ENCODE data around the gene HARBI1. TPM values are rescaled to one million over a fixed set of nuclear protein-coding genes. Genes with fewer than 3 reads are reported as not detected.

Gene HARBI1
- total and polyA plus RNA-seq, 9 of the 15 experiments (the other 6 are each of a cell fraction or from before 2014, with no cell fraction given) = 3.5 to 8.4 (median 5.5) TPM

- TF ChIP-seq NKRF (IDR thresholded peaks at IDR 0.05; ENCODE audit: borderline replicate concordance) = no peak
- TF ChIP-seq ZBTB26 (CRISPR knock-in tag; IDR thresholded peaks at IDR 0.05) = no peak
- TF ChIP-seq NFIC (IDR thresholded peaks at IDR 0.05) = peak; percentile 78
These were observed 28.1 kb downstream of the HARBI1 start (continued) for GRCh38 chr11:46588915-46589314.

GRCh38 chr11:46588131-46588530 lies 28.9 kb downstream of the HARBI1 start:
- H2AFZ ChIP-seq (ENCODE audit: low read depth, low read length) = no peak overlapping the region
- TF ChIP-seq CBFA2T3 (IDR thresholded peaks at IDR 0.05) (no peak), MYBL2 (IDR thresholded peaks at IDR 0.05; ENCODE audit: low read depth) (no peak), MYBL2 (CRISPR knock-in tag; IDR thresholded peaks at IDR 0.05; ENCODE audit: borderline replicate concordance) (no peak), MLX (CRISPR knock-in tag; conservative IDR thresholded peaks at IDR 0.05) (no peak), ETV1 (tag; conservative IDR thresholded peaks at IDR 0.05; ENCODE audit: low read depth) (no peak), ZHX1 (conservative IDR thresholded peaks at IDR 0.05; ENCODE audit: low read length) (no peak), CTBP1 (IDR thresholded peaks at IDR 0.05; ENCODE audit: borderline replicate concordance) (no peak), ZNF140 (CRISPR knock-in tag; IDR thresholded peaks at IDR 0.05) (no peak), PKNOX1 (IDR thresholded peaks at IDR 0.05) (no peak), NUFIP1 (IDR thresholded peaks at IDR 0.05; ENCODE audit: partially characterized antibody) (no peak)
- ChIA-PET POLR2A (no interaction called here), CTCF (ENCODE audit: low intra/inter-chr PET ratio) (no interaction called here)
- H3K4me2 ChIP-seq (ENCODE audit: insufficient read depth, low read length) = no peak overlapping the region
- ATAC-seq = no peak
- in situ Hi-C loops (cut with MboI) = no loop called here
- no peaks in the 10 kb centered on the region; the same call in 1 of the 2 replicates for H3K9me3 ChIP-seq (replicated peaks; ENCODE audit: control insufficient read depth, insufficient read depth, low read depth, low read length)
- 0 out of 2 replicates have a peak, but pooled peaks cover 6% of the 10 kb centered on the region for H4K20me1 ChIP-seq (replicated peaks; ENCODE audit: control insufficient read depth, insufficient read depth, low read length)
- H3K4me1 ChIP-seq (replicated peaks in 1 of 2; ENCODE audit: control insufficient read depth in 2 of 2, insufficient read depth in 2 of 2, low read length in 2 of 2) = peaks cover 19 to 22% of the 10 kb centered on the region in 2 experiments
- H3K4me3 ChIP-seq = no peak overlapping the region
- peaks cover 72% of the 10 kb centered on the region for H3K79me2 ChIP-seq (ENCODE audit: control insufficient read depth, insufficient read depth, low read length)
- H3K9me1 ChIP-seq (ENCODE audit: control insufficient read depth, insufficient read depth, low read length) = no peaks in the 10 kb centered on the region
- no peaks in the 10 kb centered on the region for H3K27me3 ChIP-seq (ENCODE audit: control insufficient read depth in 2 of 2, insufficient read depth in 2 of 2, low read length in 2 of 2)
- intact Hi-C loops (cut with micrococcal nuclease) = no loop called here
- DNase-seq (ENCODE audit: extremely low read depth in 1 of 4, low spot score in 3 of 4) = no peak
- no peak overlapping the region for H3K27ac ChIP-seq (ENCODE audit: extremely low read depth, low read depth, low read length)
- FAIRE-seq = no peak
- peaks cover 11% of the 10 kb centered on the region; the same call in 1 of the 3 replicates for H3K36me3 ChIP-seq (ENCODE audit: control insufficient read depth, insufficient read depth, low read length)
- 76% methylated on average over 5 of the region's 5 CpGs for WGBS (ENCODE audit: insufficient coverage, low coverage, missing lambda C conversion rate)
- BruUV-seq (replicated peaks) = no TSS peak
- H3K9ac ChIP-seq (ENCODE audit: insufficient read depth in 1 of 2, low read depth in 2 of 2, low read length in 2 of 2) = no peak overlapping the region; a peak in 1 of 4 replicates

Measured in K562 (cell line).